OCI-M1 (cell line): ENCODE results near the gene OR52E6.

ENCODE experiments used
- DNase-seq: peaks from one replicate; lab custom pipeline; 2025; lab: John Stamatoyannopoulos, UW

The OR52E6 gene

DNA sequence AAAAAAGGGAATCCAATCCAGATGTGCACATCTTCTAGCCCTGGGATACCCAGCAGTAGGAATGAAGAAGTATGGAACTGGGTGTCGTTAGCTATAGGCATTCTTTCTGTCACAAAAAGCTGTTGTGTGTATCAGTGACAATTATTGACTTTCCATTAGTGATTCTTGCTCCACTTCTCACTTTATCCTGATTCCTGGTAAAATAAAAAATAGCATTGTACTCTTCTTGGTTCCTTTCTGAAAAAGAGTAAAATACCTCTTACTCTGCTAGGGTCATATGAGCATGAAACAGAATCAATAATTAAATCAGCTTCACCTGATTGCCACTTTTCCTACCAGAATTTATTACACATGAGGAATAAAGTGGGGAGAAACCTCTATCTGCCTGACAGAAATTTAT is at the start of gene OR52E6:
Gene OR52E6 (minus strand): TSS at position 101 of the 400 bp plus-strand sequence. CDS start 0 bp downstream, at position 101.
- DNase-seq: no peak

GRCh38 chr11:5891216-5891800 is 49.6 kb upstream of the OR52E6 start:
- DNase-seq: peak; percentile 60

GRCh38 chr11:5887661-5888060 is 46.0 kb upstream of the OR52E6 start:
- no peak for DNase-seq

DNA sequence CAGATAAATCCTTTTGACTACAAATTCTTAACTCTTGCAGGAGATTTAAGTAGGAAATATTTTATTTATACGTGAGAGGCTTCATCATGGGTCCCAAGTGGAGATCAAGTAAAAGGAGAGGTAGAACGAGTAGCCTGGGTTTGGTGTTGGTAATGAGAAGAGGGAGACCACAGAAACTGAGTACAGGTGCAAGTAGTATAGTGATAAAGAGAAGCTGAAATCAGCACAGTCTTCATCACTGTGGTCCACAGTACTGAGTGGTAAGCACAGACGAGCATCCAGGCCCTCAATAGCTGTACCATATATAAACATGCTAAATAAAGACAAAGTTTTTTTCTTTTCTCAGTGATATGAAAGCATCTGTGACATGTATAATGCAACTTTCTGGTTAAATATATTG is 45.5 kb upstream of the OR52E6 start:
- DNase-seq: no peak

- DNase-seq: no peak
Measured at GRCh38 chr11:5881756-5882155, 40.1 kb upstream of the OR52E6 start.

DNA sequence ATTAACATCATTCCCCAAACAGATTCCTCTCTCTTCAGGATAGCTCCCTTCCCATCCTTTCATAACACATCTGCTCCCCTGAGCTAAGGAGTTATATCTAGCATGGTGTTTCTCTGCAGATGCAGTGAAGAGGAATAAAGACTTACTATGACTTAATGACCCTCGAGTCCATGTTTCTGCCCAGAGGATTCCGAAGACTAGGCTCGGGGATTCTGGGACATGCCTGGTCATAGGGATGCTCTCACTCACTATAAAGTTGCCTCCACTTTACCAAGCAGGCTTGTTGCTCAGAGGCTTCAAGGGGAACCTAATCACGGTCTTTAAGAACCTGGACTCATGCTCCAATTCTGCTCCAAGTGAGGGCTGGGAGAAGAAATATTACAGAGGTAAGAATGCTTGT is 38.6 kb upstream of the OR52E6 start, which contains the start of gene OR52E4:
Gene OR52E4 (plus strand): TSS at position 301 of the 400 bp plus-strand sequence. CDS start 3,664 bp downstream, outside the sequence.
- DNase-seq: no peak

GRCh38 chr11:5878564-5878963 is 36.9 kb upstream of the OR52E6 start:
- no peak for DNase-seq

GRCh38 chr11:5865826-5866225 is 24.1 kb upstream of the OR52E6 start:
- no peak for DNase-seq

- no peak for DNase-seq
Measured at GRCh38 chr11:5857590-5857989, 15.9 kb upstream of the OR52E6 start, which contains the start of gene OR52E8. OR52E8 (minus strand) TSS chr11:5857690; CDS start chr11:5857690, 0 bp downstream.

- peak; percentile 76 for DNase-seq
Measured at GRCh38 chr11:5851002-5851401, 9.3 kb upstream of the OR52E6 start.

DNA sequence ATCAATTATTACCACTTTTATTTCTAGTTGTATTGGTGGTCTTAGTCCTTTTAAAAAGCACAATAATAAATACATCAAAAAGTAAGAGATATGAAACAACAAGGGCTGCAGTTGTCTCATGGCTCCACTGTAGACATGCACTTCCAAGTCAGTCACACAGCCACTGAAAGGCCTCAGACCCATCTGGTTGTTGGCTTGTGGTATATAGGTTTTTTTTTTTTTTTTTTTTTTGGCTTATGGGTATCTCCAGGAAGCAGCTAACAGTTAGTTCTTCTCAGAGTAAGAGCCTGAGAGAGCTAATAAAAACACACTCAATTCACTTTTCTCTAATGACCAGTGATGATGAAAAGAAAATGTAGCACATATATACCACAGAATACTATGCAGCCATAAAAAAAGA is 6.0 kb upstream of the OR52E6 start:
- DNase-seq: peak; percentile 36

- peak; percentile 71 for DNase-seq
Measured at GRCh38 chr11:5846701-5847100, 5.0 kb upstream of the OR52E6 start.

DNA sequence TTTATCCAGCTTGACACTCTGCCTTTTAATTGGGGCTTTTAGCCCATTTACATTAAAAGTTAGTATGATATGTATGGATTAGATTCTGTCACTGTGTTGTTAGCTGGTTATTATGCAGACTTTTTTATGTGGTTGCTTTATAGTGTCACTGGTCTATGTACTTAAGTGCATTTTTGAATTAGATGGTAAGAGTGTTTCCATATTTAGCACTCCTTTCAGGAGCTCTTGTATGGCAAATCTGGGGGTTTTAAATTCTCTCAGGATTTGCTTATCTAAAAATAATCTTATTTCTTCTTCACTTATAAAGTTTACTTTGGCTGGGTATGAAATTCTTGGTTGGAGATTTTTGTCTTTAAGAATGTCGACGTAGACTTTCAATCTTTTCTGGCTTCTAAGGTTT is 4.0 kb downstream of the OR52E6 start:
- DNase-seq: no peak

- DNase-seq: no peak
Measured at GRCh38 chr11:5833446-5833845, 8.3 kb downstream of the OR52E6 start.

DNA sequence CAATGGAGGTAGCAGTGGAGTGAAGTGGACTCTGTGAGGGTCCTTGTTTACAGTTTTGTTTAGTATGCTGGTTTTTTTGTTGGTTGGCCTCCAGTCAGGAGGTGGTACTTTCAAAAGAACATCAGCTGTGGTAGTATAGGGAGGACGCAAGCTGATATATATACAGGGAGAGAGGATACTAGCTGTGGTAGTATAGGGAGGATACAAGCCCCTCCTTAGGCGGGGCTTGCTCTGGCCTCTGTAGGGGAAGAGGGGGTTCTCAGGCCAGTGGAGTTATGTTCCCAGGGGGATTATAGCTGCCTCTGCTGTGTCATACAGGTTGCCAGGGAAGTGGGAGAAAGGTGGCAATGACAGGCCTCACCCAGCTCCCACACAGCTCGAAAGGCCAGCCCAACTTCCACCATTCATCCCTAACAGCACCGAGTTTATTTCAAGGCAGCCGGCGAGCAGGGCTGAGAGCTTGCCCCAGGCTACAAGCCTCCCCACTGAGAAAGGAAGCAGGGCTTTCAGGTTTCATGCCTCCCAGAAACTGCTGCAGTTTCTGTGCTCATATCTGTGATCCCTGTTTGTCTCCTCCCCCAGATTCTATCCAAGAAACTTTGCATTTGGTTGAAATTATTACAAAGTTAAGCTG is 10.4 kb downstream of the OR52E6 start:
- DNase-seq: no peak

GRCh38 chr11:5818245-5818886 is 23.3 kb downstream of the OR52E6 start:
- peak; percentile 78 for DNase-seq

DNA sequence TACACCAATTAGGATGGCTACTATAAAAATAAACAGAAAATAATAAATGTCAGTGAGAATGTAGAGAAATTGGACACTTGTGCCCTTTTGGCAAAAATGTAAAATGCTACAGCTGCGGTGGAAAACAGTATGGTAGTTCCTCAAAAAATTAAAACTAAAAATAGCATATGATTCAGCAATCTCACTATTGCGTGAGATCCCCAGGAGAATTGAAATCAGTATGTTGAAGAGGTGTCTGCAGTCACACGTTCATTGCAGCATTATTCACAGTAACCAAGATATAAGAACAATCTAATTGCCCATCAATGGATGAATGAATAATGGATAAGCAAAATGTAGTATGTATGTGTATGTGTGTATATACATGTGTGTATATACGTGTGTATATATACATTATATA is 26.2 kb downstream of the OR52E6 start:
- peak; percentile 94 for DNase-seq

- peak; percentile 94 for DNase-seq
Measured at GRCh38 chr11:5809905-5810795, 31.5 kb downstream of the OR52E6 start.

DNA sequence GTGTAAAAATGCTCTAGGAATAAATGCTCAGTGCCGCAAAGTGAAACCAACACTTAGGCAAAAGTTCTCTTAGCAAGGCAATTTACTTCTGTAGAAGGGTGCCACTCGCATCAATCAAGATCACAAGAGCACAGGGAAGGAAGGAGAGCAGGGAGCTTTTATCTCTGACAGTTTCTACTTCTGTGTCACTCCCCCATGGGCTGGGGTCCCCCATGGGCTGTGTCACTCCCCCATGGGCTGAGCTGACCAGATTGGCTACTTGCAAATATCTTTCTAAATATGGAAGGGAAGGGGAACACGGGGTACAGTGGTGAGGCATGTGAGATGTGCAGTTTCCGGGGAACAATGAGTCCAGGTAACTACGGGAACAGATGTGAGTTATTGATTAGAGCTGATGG is 32.6 kb downstream of the OR52E6 start:
- no peak for DNase-seq

- DNase-seq: peak; percentile 73
Measured at GRCh38 chr11:5808500-5809121, 33.1 kb downstream of the OR52E6 start, which contains the start of gene OR52N2. OR52N2 (plus strand) TSS chr11:5808924; CDS start chr11:5820336, 11,412 bp downstream.

DNA sequence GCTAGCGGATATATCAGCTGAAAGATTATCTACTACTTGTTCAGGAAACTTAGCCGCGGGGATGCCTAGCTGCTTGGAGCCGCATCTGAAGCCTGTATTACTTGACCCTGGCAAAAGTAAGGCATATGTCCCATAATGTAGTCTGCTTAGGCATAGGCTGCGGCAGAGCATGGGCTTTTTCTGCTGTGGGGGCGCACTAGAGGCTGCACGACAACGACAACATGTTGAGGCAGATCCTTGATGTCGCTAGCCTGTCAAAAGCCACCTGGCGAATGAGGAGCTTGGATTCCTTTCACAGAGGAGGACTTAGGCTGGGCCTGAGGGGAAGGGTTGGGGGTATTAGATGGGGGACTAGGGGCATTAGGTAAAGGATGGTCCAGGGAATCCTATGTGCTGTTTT is 34.1 kb downstream of the OR52E6 start:
- DNase-seq: no peak

GRCh38 chr11:5803982-5804381 is 37.7 kb downstream of the OR52E6 start:
- DNase-seq: no peak
